ENCODE data around the gene RSU1. TPM values are rescaled to one million over a fixed set of nuclear protein-coding genes. Genes with fewer than 3 reads are reported as not detected.

Gene RSU1
- polyA plus RNA-seq, 1 donor (not counting 4 experiments of a cell fraction or from before 2014, with no cell fraction given) = 125 TPM

GRCh38 chr10:16639471-16639870 lies 177.8 kb downstream of the RSU1 start:
- Histone ChIP-seq H3K9me1 (ENCODE audit: control insufficient read depth, extremely low read depth, insufficient read depth, low read length) (no peaks in the 10 kb centered on the region), H3K9me3 (ENCODE audit: control insufficient read depth, low read depth, low read length) (no peaks in the 10 kb centered on the region), H3K36me3 (ENCODE audit: control insufficient read depth in 2 of 2, extremely low read depth in 1 of 2, insufficient read depth in 2 of 2, low read length in 2 of 2) (no peaks in the 10 kb centered on the region), H3K4me1 (ENCODE audit: control insufficient read depth, extremely low read depth, insufficient read depth, low read length) (peaks cover 11% of the 10 kb centered on the region), H4K20me1 (ENCODE audit: control insufficient read depth, extremely low read depth, insufficient read depth, low read length) (no peaks in the 10 kb centered on the region), H3K79me2 (ENCODE audit: control insufficient read depth, insufficient read depth, low read length) (no peaks in the 10 kb centered on the region), H3K4me3 (ENCODE audit: control insufficient read depth in 2 of 3, extremely low read depth in 1 of 3, insufficient read depth in 2 of 3, low read depth in 1 of 3, low read length in 3 of 3) (no peak overlapping the region), H3K27me3 (ENCODE audit: control insufficient read depth, extremely low read depth, insufficient read depth, low read length) (no peaks in the 10 kb centered on the region), H3K4me2 (ENCODE audit: control insufficient read depth, extremely low read depth, insufficient read depth, low read depth, low read length) (no peak overlapping the region), H3K27ac (ENCODE audit: control insufficient read depth, insufficient read depth, low read length) (no peak overlapping the region), H3K9ac (ENCODE audit: control insufficient read depth, extremely low read depth, insufficient read depth, low read length) (no peak overlapping the region), H2AFZ (ENCODE audit: control insufficient read depth, low read length) (no peak overlapping the region)
- no peak for DNase-seq (ENCODE audit: low read depth, low spot score)
- no peak for FAIRE-seq
- dilution Hi-C loops (cut with MboI; ENCODE audit: extremely low pct_ligation_motif_present, low sequenced_read_pairs) = no loop called here
- TF ChIP-seq EZH2 (IDR thresholded peaks at IDR 0.05; ENCODE audit: low read length) (no peak), CTCF (optimal IDR thresholded peaks at IDR 0.05 in 1 of 3, IDR thresholded peaks at IDR 0.05 in 1 of 3, conservative IDR thresholded peaks at IDR 0.05 in 1 of 3; ENCODE audit: extremely low read depth in 1 of 3, insufficient read depth in 2 of 3, low read length in 3 of 3) (no peak)

GRCh38 chr10:16632996-16633395 lies 184.2 kb downstream of the RSU1 start:
- Histone ChIP-seq H3K9me3 (ENCODE audit: control insufficient read depth, low read depth, low read length) (no peaks in the 10 kb centered on the region), H3K79me2 (ENCODE audit: control insufficient read depth, insufficient read depth, low read length) (no peaks in the 10 kb centered on the region), H3K9me1 (ENCODE audit: control insufficient read depth, extremely low read depth, insufficient read depth, low read length) (no peaks in the 10 kb centered on the region), H3K27ac (ENCODE audit: control insufficient read depth, insufficient read depth, low read length) (no peak overlapping the region), H3K9ac (ENCODE audit: control insufficient read depth, extremely low read depth, insufficient read depth, low read length) (no peak overlapping the region), H3K4me3 (ENCODE audit: control insufficient read depth in 2 of 3, extremely low read depth in 1 of 3, insufficient read depth in 2 of 3, low read depth in 1 of 3, low read length in 3 of 3) (no peak overlapping the region), H2AFZ (ENCODE audit: control insufficient read depth, low read length) (no peak overlapping the region), H4K20me1 (ENCODE audit: control insufficient read depth, extremely low read depth, insufficient read depth, low read length) (no peaks in the 10 kb centered on the region), H3K36me3 (ENCODE audit: control insufficient read depth in 2 of 2, extremely low read depth in 1 of 2, insufficient read depth in 2 of 2, low read length in 2 of 2) (no peaks in the 10 kb centered on the region), H3K27me3 (ENCODE audit: control insufficient read depth, extremely low read depth, insufficient read depth, low read length) (no peaks in the 10 kb centered on the region), H3K4me2 (ENCODE audit: control insufficient read depth, extremely low read depth, insufficient read depth, low read depth, low read length) (no peak overlapping the region), H3K4me1 (ENCODE audit: control insufficient read depth, extremely low read depth, insufficient read depth, low read length) (no peaks in the 10 kb centered on the region)
- dilution Hi-C loops (cut with MboI; ENCODE audit: extremely low pct_ligation_motif_present, low sequenced_read_pairs) = no loop called here
- FAIRE-seq = no peak
- DNase-seq (ENCODE audit: low read depth, low spot score) = no peak
- TF ChIP-seq CTCF (optimal IDR thresholded peaks at IDR 0.05 in 1 of 3, IDR thresholded peaks at IDR 0.05 in 1 of 3, conservative IDR thresholded peaks at IDR 0.05 in 1 of 3; ENCODE audit: extremely low read depth in 1 of 3, insufficient read depth in 2 of 3, low read length in 3 of 3) = no peak
- no peak for TF ChIP-seq EZH2 (IDR thresholded peaks at IDR 0.05; ENCODE audit: low read length)
